WERI-Rb-1 (cell line): Measurements from ENCODE around the gene OR8H3.

Source experiments
- DNase-seq: peaks from one replicate; pipeline ENCODE4 v3.0.0-alpha.2; 2020
- H3K27ac ChIP-seq: fragments of 250-450 bp; sonication (Bioruptor Pico); 2 replicates; pipeline ENCODE4 v1.5.1; 2020; ENCODE audit warnings: mild to moderate bottlenecking, moderate library complexity
- H3K27me3 ChIP-seq: fragments of 250-450 bp; sonication (Bioruptor Pico); 2 replicates; pipeline ENCODE4 v1.5.1; 2021; ENCODE audit warnings: mild to moderate bottlenecking, low read depth, moderate library complexity; ENCODE audit not compliant: insufficient read depth, severe bottlenecking
- H3K36me3 ChIP-seq: fragments of 250-450 bp; sonication (Bioruptor Pico); 2 replicates; pipeline ENCODE4 v1.5.1; 2020; ENCODE audit warnings: mild to moderate bottlenecking, moderate library complexity
- H3K4me3 ChIP-seq: 2 replicates; pipeline ENCODE4 v1.5.1; 2011; ENCODE audit warnings: low read depth, mild to moderate bottlenecking, control low read depth, low read length
- H3K9me3 ChIP-seq: fragments of 250-450 bp; sonication (Bioruptor Pico); 2 replicates; pipeline ENCODE4 v1.5.1; 2021; ENCODE audit warnings: mild to moderate bottlenecking, moderate library complexity; ENCODE audit not compliant: severe bottlenecking
- CTCF ChIP-seq: IDR thresholded peaks from 2 replicates; pipeline ENCODE4 v1.5.1; 2011; ENCODE audit warnings: low read depth, mild to moderate bottlenecking, control low read depth, inconsistent platforms, low read length

The OR8H3 gene

GRCh38 chr11:56151376-56151775 is 29.2 kb downstream of the OR8H3 start:
- Histone ChIP-seq H3K27ac (no peak overlapping the region), H3K9me3 (no peaks in the 10 kb centered on the region), H3K4me3 (no peak overlapping the region), H3K27me3 (peaks cover 21% of the 10 kb centered on the region), H3K36me3 (no peaks in the 10 kb centered on the region)
- TF ChIP-seq CTCF, result no peak
- no peak for DNase-seq

- no peaks in the 10 kb centered on the region for H3K36me3 ChIP-seq
- H3K4me3 ChIP-seq, result no peak overlapping the region
- H3K9me3 ChIP-seq, result no peaks in the 10 kb centered on the region
- peaks cover 23% of the 10 kb centered on the region for H3K27me3 ChIP-seq
- no peak for DNase-seq
- TF ChIP-seq CTCF, result no peak
- no peak overlapping the region for H3K27ac ChIP-seq
These were observed 30.2 kb downstream of the OR8H3 start for GRCh38 chr11:56152333-56152732.

- Histone ChIP-seq H3K36me3 (no peaks in the 10 kb centered on the region), H3K9me3 (no peaks in the 10 kb centered on the region), H3K27ac (no peak within 1 kb of the TSS), H3K27me3 (peaks cover 11% of the 10 kb centered on the region), H3K4me3 (no peak within 1 kb of the TSS)
- no peak for TF ChIP-seq CTCF
- no peak for DNase-seq
These were observed 38.0 kb downstream of the OR8H3 start, which contains the start of gene OR8K5 for GRCh38 chr11:56160217-56160616. Gene OR8K5 (minus strand): TSS chr11:56160317. CDS start chr11:56160317, 0 bp downstream.

GRCh38 chr11:56163804-56164203 is 41.6 kb downstream of the OR8H3 start:
- no peak for DNase-seq
- peaks cover 8% of the 10 kb centered on the region for H3K27me3 ChIP-seq
- no peaks in the 10 kb centered on the region for H3K36me3 ChIP-seq
- H3K27ac ChIP-seq, result no peak overlapping the region
- H3K4me3 ChIP-seq, result no peak overlapping the region
- no peak for TF ChIP-seq CTCF
- H3K9me3 ChIP-seq, result no peaks in the 10 kb centered on the region

- Histone ChIP-seq H3K9me3 (no peaks in the 10 kb centered on the region), H3K27me3 (peaks cover 13% of the 10 kb centered on the region), H3K36me3 (no peaks in the 10 kb centered on the region), H3K4me3 (no peak overlapping the region), H3K27ac (no peak overlapping the region)
- TF ChIP-seq CTCF, result no peak
- DNase-seq, result no peak
These were observed 50.2 kb downstream of the OR8H3 start for GRCh38 chr11:56172256-56172830.
